NCI-H774 (cell line): Measurements from ENCODE around the gene RABEPK.
"Not testable (repeated sequence)": the region's sequence is repeated elsewhere in the genome, so short reads cannot be mapped to it uniquely, and the experiment has no call there.

ENCODE experiments used
- DNase-seq: peaks from one replicate; lab custom pipeline; 2025; lab: John Stamatoyannopoulos, UW

Gene RABEPK

GRCh38 chr9:125243792-125244260 is 43.5 kb downstream of the RABEPK start:
- no peak for DNase-seq

DNA sequence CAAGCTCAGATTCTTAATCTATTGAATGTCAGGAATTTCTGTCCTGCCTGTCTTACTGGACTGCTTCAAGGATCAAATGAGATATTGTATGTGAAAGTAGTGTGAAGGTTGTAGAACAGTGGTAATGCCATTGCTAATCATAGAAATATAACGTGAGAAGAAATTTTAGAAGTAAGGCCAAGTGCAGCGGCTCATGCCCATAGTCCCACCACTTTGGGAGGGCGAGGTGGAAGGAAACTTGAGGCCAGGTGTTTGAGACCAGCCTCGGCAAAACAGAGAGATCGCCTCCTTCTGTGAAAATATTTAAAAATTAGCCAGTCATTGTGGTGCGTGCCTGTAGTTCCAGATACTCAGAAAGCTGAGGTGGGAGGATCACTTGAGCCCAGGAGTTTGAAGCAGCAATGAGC is 45.9 kb downstream of the RABEPK start:
- no peak for DNase-seq

GRCh38 chr9:125254231-125254630 is 53.9 kb downstream of the RABEPK start:
- no peak for DNase-seq

- peak; percentile 18 for DNase-seq
These were observed 55.5 kb downstream of the RABEPK start for GRCh38 chr9:125255781-125256391.

DNA sequence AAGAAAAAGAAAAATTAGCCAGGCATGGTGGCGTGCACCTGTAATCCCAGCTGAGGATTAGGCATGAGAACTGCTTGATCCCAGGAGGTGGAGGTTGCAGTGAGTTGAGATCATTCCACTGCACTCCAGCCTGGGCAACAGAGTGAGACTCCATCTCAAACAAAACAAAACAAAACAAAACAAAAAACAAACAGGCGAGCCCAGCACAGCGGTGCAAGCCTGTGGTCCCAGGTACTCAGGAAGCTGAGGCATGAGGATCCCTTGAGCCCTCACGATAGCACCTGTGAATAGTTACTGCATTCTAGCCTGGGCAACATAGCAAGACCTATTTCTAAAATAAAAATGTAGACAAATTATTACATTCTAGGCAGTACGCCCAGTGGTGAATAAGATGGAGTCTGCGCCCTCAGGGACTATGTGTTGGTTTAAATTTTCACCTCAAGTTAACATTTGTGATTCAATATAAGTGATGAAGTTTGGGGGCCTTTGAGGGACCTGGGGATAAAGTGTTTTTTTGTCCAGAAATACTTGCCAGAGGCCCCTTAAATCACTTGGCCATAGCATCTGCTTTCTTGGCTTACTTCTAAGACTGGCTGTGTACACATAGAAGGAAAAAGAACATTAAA is 57.9 kb downstream of the RABEPK start:
- DNase-seq, result no peak

DNA sequence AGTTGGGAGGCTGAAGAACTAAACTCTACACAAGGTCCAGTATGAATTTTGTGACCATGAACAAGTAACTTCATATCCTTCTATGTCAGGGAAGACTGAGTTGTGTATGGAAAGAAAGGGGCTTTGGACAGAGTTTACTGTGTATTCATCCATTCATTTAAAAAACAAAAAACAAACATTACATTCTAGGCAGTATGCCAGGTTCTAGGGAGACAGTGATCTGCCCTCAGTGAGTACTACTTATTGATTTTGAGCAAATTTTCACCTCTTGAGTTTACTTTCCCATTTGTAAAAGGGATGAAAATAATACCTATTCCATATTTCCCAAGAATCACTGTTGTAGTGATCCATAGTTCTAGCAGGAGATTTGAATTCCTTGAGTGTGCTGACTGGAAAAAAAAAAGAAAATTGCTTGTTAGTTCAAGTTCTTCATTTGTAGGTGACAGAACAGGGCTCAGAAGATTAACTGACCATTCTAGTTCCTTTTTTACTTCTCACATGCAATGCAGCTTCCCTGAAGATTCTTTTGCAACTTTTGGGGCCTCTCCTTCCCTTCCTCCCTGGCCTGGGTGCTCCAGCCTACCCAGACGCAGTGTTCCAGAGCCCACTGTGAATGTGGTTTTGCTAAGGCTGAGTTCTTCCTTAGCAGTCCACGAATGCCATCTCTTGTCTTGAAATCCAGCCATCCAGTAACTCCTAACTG is 58.6 kb downstream of the RABEPK start:
- no peak for DNase-seq

GRCh38 chr9:125260561-125260960 is 60.2 kb downstream of the RABEPK start:
- DNase-seq, result no peak

DNA sequence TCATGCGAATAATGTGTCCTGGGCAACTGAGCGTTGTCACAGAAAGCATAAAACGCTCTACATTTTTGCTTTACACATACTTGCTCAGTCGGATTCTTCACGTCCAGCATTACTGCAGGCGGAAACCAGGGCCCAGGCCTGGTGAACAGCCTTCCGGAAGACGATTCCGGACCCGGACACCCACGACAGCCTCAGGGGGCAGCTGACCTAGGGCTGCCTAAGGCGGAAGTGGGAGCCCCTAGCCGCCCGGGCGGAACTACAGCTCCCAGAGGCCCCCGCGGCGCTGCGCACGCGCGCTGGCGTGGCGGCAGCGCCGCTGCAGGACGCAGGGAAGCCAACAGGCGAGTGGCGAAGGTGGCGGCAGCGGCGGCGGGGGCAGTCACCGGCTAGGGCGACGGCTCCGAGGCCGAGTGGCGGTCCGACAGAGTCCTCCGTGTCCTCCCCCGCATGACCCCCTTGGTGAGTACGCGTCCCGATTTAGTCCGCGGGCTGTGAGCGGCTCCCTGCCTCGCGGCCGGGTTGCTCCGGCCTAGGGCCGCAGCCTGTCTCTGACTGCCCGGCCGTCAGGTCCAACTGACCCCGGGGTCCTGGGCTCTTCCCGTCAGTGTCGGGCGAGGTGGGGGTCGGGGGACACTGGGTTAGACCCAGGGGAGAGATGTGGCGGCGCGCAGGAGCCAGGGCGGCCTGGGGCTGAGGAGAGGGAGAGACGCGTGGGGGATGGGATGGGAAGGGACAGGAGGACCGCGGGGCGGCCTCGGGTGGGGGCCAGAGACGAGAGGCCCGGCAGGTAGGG is 61.4 kb downstream of the RABEPK start, which contains the start of gene GAPVD1:
Gene GAPVD1 (plus strand): TSS at position 326 of the 793 bp plus-strand sequence. CDS start 37,096 bp downstream, outside the sequence.
- DNase-seq, result peak; percentile 97

- DNase-seq, result no peak
These were observed 62.1 kb downstream of the RABEPK start for GRCh38 chr9:125262294-125262991.

- DNase-seq, result not testable (repeated sequence)
These were observed 63.7 kb downstream of the RABEPK start for GRCh38 chr9:125264068-125264467.

DNA sequence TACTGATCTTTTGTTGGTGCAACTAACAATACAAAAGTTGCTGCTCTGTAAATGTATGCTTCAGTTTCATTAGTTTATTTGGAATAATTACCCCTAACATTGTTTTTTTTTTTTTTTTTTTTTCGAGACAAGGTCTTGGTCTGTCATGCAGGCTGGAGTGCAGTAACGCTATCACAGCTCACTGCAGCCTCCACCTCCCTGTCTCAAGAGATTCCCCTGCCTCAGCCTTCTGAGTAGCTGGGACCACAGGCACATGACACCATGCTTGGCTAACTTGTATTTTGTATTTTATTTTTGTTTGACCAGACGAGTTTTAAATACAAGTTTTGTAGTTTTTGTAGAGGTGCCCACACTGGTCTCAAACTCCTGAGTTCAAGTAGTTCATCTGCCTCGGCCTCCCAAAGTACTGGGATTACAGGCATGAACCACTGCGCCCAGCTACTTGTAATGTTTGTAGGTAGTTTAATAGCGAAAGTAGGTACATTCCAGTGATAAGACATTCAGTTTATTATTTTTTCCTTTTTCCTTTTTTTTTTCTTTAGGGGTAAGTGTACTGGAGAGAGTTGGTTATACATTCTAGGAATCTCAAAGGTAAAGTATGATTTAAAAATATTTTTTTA is 68.2 kb downstream of the RABEPK start:
- DNase-seq, result no peak

GRCh38 chr9:125269014-125269397 is 68.7 kb downstream of the RABEPK start:
- DNase-seq, result no peak

DNA sequence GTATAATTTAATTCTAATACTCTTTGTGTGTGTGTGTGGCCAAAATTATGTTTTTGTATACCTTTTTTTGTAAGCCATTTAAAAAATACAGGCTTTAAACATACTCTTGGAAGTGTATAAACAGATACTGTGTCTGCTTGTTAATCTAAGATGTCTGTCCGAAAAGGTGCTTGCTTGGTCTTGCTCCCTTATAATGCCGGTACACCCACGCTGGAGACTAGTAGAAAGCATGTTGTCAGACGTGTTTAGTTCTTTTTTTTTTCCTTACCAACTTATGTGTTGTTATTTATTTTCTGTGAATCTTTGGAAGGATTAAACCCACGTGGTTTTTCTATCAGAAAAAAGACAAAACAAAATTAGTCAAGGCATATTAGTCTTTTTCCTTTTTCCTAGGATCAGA is 70.7 kb downstream of the RABEPK start:
- DNase-seq, result no peak

DNA sequence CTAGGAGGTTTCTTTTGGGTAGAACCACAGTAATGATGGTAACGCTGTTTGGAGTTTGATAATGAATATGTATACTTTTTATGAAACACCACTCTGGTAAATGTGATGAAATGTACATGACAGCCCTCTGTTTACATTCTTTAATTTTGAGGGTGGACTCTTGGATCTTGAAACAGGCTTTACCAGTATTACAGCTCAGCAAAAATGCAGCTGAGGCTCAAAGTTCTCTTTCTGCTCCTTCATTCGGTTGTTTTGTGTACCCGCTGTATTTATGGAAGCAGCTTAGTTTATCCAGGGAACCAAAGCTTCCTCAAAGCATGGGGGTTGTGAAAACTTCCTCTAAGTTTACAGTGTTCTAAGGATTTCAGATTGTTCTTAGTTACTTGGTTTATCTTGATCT is 72.4 kb downstream of the RABEPK start:
- no peak for DNase-seq

GRCh38 chr9:125276771-125277170 is 76.4 kb downstream of the RABEPK start:
- no peak for DNase-seq

GRCh38 chr9:125277411-125277810 is 77.1 kb downstream of the RABEPK start:
- DNase-seq, result no peak

DNA sequence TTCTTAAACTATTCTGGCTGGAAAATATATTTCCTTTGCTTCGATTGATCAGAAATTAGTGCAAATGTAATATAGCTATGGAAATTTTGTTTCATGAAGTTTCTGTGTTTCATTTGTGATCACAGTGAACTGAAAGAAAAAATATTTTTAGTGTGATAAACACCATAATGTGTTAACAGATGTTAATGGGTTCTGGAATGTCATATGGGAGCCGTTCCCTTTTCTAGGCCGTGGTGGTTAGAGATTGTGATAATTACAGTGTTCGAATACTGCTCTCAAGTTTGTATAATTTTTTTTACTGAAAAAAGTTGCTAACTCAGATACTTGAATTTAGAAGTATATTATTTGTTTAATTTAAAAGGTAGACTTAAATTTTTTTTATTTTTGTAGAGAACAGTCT is 80.6 kb downstream of the RABEPK start:
- DNase-seq, result no peak
